Activated CD4-positive, alpha-beta T cell treated with anti-CD3 and anti-CD28 coated beads, Interleukin-2, amount 50 U/mL, for 48 hours (primary cell): ENCODE data around the gene DNAAF5.
"Not testable (repeated sequence)": the region's sequence is repeated elsewhere in the genome, so short reads cannot be mapped to it uniquely, and the experiment has no call there.

ENCODE experiments used
- DNase-seq, 2 experiments: peaks; one replicate each; pipeline ENCODE4 v3.0.0-alpha.2; 2020

DNAAF5 gene

DNA sequence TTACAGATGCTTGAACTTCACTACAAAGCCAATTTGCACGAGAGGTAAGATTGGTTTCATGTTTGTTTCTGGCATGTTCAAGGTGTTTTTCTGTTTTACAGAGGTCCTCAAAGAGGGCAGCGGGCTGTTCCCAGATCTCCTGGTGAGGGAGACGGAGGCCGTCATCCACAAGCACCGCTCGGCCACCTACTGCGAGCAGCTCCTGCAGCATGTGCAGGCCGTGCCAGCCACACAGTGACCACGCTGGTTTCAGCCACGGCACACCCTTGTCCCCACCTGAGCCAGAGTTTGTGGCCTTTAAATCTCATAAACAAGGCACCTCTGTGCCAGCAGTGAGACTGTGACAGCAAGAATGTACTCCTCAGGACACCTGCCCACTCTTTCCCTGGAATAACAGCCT lies 58.9 kb downstream of the DNAAF5 start:
- DNase-seq = no peak

DNA sequence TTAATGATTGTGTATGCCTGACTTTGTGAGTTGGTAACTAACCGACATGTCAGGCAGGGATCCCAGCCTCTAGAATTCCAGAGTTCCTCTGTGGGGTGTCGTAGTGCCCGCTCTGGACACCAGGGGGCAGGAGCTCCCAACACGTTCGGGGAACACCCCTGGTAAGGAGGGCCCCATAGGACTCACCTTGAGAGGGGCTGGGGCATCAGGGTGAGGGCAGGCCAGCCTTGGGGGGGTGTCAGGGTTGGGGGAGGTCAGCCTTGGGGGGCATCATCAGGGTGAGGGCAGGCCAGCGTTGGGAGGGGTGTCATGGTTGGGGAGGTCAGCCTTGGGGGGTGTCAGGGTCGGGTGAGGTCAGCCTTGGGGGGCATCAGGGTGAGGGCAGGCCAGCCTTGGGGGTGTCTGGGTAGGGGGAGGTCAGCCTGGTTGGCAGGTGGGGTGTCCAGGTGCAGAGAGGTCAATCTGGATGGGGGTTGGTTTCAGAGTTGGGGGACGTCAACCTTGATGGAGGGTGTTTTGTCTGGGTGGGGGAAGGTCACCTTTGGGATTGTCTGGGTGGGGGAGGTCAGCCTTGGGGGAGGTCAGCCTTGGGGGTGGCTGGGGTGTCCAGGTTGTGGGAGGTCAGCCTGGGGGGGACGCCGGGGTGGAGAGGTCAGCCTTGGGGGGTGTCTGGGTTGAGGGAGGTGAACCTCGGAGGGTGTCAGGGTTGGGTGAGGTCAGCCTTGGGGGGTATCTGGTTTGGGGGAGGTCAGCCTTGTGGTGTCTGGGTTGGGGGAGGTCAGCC lies 60.2 kb downstream of the DNAAF5 start:
- DNase-seq = peak; percentile 77 to 82

DNA sequence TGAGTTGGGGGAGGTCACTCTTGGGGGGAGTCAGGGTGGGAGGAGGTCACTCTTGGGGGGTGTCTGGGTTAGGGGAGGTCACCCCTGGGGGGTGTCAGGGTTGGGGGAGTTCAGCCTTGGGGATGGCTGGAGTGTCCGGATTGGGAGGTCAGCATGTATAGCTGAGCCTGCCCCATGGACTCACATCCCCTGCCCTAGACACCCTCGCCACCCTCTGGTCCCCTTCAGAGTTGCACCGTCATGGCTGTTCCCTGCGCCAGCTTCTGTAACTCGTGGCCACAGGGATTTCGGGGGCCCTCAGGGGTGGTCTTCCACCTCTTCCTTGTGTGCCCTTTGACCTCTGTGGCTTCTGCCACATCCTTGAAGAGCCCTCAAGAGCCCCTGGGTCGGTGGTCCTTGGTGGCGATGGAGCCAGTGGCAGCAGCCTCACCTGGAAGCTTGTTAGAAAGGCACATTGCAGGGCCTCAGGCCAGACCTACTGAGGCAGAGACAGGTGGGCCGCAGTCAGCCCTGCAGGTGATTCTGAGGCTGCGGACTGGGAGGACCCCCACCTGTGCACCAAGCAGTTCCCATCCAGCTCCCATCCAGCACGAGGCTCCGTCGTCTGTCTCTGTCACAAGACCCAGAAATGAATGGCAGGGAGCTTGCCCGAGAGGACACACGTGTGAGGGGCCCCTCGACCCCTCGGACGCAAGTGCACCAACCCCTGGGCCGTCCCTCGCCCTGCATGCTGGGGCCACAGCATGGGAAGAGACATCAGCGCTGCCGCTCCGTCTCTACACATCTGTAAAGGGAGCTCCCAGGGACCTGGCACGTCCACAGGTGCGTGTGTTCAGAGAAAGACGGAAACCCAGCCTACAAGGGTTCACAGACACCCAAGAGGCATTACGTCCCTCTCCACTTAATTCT lies 61.1 kb downstream of the DNAAF5 start:
- no peak for DNase-seq

DNA sequence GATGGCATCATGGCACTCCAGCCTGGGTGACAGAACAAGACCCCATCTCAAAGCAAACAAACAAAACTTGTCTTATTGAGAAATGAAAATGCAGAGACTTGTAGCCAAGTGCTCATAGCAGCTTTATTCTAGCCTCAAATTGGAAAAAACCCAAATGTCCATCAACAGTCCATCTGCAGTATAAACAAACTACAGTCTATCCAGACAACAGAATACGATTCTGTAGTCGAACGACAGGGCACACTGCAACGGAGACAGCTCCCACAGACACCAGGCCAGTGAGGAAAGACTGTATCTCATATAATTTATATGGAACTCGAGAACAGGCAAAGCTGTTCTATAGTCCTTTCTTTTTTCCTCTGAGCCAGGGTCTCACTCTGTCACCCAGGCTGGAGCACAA lies 65.0 kb downstream of the DNAAF5 start:
- no peak for DNase-seq

DNA sequence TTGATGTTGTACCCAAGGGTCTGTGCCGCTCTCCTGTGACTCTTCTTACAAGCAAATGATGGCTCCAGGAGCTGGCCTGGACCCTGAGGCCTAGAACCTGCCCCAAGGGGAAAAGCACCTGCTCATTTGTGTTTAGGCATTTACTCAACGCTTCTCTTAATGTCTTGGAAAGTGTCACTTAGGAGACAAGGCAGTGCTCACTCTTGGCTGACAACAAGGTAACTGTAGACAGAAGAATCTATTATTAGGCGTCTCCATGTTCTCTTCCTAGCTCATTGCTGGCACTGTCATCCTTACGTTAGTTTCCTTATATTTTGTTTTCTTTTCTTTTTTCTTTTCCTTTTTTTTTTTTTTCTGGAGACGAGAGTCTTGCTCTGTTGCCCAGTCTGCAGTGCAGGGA lies 67.7 kb downstream of the DNAAF5 start:
- DNase-seq = no peak

DNA sequence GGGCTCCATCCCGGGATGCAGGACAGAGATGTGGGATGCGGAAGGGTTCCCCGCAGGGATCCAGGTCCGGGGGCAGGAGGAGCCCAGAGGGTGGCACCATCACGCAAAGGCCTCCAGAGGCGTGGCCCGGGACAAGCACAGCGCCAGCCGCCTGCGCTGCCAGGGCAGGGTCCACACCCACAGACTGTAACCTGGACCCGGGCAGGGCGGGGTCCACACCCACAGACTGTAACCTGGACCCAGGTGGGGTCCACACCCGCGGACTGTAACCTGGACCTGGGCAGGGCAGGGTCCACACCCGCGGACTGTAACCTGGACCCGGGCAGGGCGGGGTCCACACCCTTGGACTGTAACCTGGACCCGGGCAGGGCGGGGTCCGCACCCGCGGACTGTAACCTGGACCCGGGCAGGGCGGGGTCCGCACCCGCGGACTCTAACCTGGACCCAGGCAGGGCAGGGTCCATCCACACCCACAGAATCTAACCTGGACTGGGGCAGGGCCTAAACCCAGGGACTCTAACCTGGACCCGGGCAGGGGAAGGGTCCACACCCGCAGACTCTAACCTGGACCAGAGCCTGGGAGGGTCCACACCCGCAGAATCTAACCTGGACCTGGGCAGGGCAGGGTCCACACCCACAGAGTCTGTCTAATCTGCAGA lies 68.3 kb downstream of the DNAAF5 start:
- no peak for DNase-seq

DNA sequence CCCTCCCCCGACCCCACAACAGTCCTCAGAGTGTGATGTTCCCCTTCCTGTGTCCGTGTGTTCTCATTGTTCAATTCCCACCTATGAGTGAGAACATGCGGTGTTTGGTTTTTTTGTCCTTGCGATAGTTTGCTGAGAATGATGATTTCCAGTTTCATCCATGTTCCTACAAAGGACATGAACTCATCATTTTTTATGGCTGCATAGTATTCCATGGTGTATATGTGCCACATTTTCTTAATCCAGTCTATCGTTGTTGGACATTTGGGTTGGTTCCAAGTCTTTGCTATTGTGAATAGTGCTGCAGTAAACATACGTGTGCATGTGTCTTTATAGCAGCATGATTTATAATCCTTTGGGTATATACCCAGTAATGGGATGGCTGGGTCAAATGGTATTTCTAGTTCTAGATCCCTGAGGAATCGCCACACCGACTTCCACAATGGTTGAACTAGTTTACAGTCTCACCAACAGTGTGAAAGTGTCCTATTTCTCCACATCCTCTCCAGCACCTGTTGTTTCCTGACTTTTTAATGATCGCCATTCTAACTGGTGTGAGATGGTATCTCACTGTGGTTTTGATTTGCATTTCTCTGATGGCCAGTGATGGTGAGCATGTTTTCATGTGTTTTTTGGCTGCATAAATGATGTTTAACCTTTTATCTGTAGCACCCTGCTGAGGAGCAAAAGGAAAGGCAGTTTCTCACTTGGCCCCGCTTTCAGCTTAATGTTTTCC lies 70.1 kb downstream of the DNAAF5 start:
- DNase-seq = not testable (repeated sequence)

DNA sequence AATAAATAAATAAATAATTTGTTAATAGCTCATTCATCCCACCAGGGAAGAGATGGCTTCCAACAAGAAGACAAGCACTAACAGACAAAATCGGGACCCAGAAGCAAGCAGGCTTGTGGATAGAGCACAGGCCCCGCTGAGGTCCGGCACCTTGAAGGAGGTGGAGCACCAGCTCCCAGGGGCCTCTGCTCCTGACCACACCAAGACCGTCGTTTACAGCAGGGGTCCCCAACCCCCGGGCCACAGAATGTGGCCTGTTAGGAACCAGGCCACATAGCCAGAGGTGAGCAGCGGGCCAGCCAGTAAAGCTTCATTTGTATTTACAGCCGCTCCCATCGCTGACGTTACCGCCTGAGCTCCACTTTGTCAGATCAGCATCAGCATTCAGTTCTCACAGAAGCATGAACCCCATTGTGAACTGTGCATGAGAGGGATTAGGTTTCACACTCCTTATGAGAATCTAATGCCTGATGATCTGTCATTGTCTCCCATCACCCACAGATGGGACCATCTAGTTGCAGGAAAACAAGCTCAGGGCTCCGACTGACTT lies 72.5 kb downstream of the DNAAF5 start:
- no peak for DNase-seq

DNA sequence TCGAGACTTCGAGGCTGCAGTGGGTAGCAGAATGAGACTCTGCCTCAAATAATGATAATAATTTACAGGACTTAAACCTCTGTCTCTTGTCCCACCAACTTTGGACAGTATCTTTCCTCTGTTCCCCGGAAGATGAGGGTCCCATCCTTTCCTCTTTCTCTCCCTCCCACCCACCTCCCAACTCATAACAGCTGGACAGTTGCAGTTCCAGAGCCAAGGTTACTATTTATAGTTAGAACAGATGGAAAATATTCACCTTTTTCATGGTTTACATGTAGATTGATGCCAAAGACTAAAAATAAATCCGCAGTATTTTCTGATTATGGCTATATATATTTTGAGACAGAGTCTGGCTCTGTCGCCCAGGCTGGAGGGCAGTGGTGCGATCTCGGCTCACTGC lies 74.2 kb downstream of the DNAAF5 start:
- DNase-seq = no peak

DNA sequence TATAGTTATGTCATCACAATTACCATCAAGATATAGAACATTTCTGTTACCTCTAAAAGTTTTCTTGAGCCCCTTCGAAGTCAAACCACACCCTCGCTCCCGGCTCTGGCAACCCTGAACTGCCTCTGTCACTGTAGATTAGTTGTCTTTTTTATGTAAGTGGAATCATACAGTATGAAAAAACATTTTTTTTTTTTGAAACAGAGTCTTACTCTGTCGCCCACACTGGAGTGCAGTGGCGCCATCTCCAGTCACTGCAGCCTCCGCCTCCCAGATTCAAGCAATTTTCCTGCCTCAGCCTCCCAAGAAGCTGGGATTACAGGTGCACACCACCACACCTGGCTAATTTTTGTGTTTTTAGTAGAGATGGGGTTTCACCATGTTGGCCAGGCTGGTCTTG lies 74.9 kb downstream of the DNAAF5 start:
- not testable (repeated sequence) for DNase-seq

DNA sequence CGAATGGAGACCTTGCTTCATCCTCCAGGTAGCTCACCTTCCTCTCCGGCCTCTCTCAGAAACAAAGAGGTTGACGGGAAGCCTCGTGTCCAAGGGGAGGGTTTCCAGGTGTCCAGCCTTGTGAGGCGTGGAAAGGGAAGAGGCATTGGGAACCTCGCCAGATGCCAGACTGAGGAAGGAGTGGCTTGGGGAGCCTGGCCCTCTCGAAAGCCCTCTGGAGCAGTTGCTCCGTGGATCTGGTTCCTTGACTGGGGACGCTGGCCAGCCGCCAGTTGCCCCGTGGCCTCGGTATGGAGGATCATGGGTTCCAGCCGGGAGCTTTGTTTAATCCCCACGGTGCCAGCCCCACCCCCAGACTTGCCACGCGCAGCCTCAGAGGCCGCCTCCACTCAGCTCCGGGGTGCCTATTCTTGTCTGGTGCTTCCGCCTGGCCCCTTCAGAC lies 75.5 kb downstream of the DNAAF5 start:
- DNase-seq = no peak

DNA sequence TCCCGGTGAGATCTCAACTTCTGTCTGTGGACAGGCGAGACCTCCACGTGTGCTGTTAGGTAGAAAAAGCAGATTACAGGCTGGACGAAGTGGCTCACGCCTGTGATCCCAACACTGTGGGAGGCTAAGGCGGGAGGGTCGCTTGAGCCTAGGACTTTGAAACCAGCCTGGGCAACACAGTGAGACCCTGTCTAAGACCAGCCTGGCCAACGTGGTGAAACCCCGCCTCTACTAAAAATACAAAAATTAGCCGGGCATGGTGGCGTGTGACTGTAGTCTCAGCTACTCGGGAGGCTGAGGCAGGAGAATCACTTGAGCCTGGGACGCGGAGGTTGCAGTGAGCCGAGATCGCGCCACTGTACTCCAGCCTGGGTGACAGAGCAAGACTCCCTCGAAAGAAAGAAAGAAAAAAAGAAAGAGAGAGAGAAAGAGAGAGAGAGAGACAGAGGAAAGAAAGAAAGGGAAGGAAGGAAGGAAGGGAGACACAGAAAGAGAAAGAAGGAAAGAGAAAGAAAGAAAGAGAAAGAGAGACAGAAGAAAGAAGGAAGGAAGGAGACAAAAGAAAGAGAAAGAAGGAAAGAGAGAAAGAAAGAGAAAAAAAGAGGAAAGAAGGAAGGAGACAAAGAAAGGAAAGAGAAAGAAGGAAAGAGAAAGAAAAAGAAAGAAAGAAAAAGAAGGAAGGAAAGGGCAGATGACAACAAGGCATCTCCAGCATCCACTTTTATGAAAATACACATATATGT lies 76.2 kb downstream of the DNAAF5 start:
- DNase-seq = no peak

DNA sequence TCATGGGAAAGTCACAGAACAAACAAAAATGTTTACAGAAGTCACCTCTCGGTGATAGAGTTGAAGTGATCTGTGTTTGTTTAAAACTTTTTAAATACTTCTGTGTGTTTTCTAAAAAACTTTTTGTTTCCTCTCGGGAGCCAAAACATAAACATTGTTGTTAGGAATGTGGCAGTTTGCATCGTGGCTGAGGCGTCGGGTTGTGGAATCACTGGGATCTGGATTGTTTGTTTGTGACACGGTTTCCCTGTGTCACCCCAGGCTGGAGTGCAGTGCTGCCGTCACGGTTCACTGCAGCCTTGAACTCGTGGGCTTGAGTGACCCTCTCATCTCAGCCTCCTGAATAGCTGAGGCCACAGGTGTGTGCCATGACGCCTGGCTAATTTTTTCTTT lies 76.7 kb downstream of the DNAAF5 start:
- DNase-seq = no peak

DNA sequence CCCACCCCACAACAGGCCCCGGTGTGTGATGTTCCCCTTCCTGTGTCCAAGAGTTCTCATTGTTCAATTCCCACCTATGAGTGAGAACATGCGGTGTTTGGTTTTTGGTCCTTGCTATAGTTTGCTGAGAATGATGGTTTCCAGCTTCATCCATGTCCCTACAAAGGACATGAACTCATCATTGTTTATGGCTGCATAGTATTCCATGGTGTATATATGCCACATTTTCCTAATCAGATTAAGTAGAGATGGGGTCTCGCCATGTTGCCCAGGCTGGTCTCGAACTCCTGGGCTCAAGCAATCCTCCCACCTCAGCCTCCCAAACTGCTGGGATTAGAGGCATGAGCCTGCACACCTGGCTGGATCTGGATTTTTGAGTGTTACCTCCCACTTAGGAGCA lies 77.3 kb downstream of the DNAAF5 start:
- not testable (repeated sequence) for DNase-seq

DNA sequence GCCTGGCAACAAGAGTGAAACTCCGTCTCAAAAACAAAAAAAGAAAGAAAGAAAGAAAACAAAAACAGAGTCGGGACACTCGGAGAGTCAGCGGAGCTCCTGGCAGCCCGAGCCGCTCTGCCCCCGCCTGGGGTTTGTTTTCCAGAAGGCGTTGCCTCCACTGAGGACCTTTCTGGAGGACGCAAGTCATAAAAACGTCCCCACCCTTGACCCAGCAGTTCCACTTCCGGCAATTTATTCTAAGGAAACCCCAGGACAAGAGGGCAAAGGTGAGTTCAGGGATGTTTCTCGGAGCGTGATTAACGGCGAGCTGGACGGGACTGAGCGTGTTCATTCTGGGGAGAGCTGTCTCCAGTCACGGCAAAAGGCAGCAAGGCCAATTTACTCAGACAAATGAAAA lies 78.8 kb downstream of the DNAAF5 start:
- DNase-seq = no peak

DNA sequence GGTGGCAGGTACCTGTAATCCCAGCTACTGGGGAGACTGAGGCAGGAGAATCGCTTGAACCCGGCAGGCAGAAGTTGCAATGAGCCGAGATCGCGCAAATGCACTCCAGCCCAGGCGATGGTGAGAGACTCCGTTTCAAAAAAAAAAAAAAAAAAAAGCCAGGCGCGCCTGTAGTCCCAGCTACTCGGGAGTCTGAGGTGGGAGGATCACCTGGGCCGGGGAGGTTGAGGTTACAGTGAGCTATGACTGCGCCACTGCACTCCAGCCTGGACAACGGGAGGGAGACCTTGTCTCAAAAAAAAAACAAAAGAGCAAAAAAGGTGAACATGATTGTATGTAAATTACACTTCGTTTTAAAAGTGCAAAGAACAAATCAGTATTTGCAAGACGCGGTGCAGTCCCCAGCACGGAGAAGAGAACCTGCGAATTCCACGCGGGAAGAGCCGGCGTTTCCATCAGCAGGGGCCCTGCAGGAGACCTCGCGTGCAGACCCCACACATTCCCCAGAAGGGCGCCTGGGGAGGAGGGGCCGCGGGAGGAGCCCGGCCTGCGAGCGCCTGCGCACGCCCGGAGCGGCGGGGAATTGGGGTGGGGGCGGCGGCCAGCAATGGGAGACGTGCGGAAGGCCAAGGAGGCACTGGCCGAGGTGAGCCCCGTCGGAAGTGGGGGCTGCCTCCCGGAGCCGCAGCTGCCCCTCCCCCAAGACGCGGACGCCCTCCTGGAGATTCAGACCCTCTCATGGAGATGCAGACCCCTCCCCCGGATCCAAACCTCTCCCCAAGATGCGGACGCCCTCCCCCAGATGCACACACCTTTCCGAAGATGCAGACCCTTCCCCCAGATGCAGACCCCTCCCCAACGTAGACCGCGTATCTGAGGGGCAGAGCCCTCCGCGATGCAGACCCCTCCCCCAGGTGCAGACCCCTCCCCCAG lies 89.1 kb downstream of the DNAAF5 start:
- DNase-seq = peak; percentile 25 to 41

DNA sequence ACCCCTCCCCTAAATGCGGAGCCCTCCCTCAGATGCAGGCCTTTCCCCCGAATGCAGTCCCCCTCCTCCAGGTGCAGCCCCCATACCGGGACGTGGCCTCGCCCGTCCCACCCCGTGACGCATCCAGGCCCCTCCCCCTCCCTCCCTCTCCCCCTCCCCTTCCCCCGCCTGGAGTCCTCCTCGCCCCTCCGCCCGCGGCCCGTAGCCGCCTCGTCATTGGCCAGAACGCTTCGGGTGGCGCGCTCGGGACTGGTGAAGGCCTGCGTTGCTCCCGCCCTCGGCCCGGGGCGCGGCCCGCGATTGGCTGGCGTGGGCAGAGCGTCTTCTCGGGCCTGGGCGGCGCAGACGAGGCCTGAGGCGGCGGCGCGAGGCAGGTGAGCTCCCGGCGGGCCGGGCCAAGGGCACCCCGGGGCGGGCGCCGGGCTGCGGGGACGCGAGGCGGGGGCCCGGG lies 89.8 kb downstream of the DNAAF5 start:
- DNase-seq = peak; percentile 96

DNA sequence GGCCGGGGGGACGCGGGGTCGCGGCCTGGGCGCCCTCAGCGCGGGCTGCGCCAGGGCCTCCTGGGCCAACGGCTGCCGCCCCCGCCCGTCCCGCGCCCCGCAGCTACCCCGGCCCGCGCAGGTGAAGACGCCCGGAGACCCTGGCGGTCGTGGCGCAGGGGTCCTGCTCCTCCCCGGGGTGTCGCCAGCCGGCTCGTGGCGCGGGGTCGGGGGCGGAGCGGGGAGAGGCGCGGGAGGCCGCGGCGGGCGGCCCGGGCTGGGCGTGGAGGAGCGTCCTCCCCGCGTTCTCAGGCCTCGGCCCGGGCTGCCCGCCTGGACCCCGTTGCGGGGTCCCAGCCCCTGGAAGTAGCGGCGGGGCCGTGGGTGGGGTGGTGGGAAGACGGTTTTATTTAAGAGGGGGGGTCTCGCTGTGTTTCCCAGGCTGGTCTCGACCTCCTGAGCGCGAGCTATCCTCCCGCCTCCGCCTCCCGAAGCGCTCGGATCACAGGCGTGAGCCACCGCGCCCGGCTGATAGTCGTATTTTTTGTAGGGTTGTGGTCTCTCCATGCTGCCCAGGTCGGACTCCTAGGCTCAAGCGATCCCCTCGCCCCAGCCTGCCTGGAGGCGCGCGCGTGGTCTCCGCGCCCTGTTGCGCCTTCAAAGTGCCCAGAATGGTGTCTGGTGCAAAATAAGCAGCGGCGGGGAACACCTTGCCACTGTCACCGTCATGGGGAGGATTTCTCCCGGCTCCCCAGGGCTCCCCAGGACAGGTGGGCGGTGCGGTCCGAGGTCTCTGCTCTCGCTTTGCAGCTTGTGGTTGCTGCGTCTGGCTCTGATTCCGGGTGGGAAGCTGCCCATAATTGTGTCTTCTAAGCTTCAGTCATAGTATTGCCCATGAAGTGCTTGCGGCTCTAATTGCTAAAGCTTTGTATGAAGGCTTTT lies 90.5 kb downstream of the DNAAF5 start:
- peak; percentile 68 to 76 for DNase-seq

DNA sequence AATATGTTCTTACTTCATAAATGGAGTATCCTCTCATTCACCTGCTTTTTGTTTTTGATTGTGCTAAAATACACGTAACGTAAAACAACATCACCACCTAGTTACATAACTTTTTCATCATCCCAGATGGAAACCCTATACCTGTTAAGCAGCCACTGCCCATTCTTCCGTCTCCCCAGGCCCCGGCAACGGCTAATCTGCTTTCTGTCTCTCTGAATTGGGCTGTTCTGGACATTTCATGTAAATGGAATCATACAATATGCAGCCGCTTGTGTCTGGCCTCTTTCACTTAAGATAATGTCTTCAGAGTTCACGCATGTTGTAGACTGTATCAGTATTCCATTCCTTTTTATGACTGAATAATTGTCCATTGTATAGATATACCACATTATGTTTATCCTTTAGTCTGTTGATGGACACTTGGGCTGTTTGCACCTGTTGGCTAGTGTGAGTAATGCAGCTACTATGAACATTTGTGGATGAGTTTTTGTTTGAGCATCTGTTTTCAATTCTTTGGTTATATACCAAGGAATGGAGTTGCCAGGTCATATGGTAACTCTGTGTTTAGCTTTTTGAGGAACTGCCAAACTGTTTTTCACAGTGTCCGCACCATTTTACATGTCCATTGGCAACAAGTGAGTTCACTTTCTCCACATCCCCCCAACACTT lies 91.7 kb downstream of the DNAAF5 start:
- no peak for DNase-seq
